K562 (cell line): ENCODE measurements around the gene GCHFR. TPM values are rescaled to one million over a fixed set of nuclear protein-coding genes. Genes with fewer than 3 reads are reported as not detected.

Experiments used
- ATAC-seq: fragments of 200-7000 bp; cut with Tn5 transposase; 3 replicates; pipeline ENCODE4 v1.9.1; 2020; ENCODE audit warnings: moderate library complexity
- BruUV-seq: library from RNA; stranded (reverse); fragments of 400-500 nt; replicated peaks from 2 replicates; lab custom pipeline; 2021; lab: Mats Ljungman, UMichigan
- CTCF ChIA-PET: fragments of 300-600 bp; formaldehyde crosslinking; extraction: SDS; loops from one replicate; lab custom pipeline; 2021; ENCODE audit warnings: low intra/inter-chr PET ratio; lab: Yijun Ruan, JAX
- POLR2A ChIA-PET: fragments of 300-600, 350-650 bp; sonication (Branson Sonifier 250); formaldehyde crosslinking; extraction: SDS; loops from one replicate; lab custom pipeline; 2021; ENCODE audit warnings: antibody characterized with exemption, inconsistent platforms; lab: Yijun Ruan, JAX
- DNase-seq, 4 experiments: peaks; one replicate each; pipeline versions ENCODE4 v3.0.0 to v3.0.0-alpha.2; 2011 to 2018; ENCODE audit warnings: low spot score in 3 of 4, mixed read lengths in 3 of 4; ENCODE audit errors: extremely low read depth in 1 of 4
- FAIRE-seq: peaks from 2 replicates; lab custom pipeline; 2011; peaks lifted over from hg19 to GRCh38; lab: Jason Lieb, UNC
- H2AFZ ChIP-seq: 2 replicates; pipeline ENCODE4 v1.6.0; 2011; ENCODE audit warnings: low read depth, low read length, control low read depth, inconsistent platforms
- H3K27ac ChIP-seq: fragments of 200-600 bp; 3 replicates; pipeline ENCODE4 v1.8.0; 2011; ENCODE audit warnings: low read depth, mild to moderate bottlenecking, control low read depth, inconsistent platforms, low read length, moderate library complexity, mixed read lengths; ENCODE audit errors: extremely low read depth
- H3K27me3 ChIP-seq, 2 experiments: fragments of 300-600 bp in 1 of 2; 2 replicates in 1 of 2; 3 replicates in 1 of 2; pipeline versions ENCODE4 v1.6.0 to v1.8.0; 2011; ENCODE audit warnings: inconsistent platforms in 2 of 2, low read length in 2 of 2, mild to moderate bottlenecking in 1 of 2, mixed read lengths in 1 of 2, moderate library complexity in 1 of 2; ENCODE audit not compliant: control insufficient read depth in 2 of 2, insufficient read depth in 2 of 2
- H3K36me3 ChIP-seq: fragments of 300-600 bp; 3 replicates; pipeline ENCODE4 v1.8.0; 2011; ENCODE audit warnings: mild to moderate bottlenecking, low read length, inconsistent platforms; ENCODE audit not compliant: control insufficient read depth, insufficient read depth
- H3K4me1 ChIP-seq, 2 experiments: fragments of 200-600 bp in 1 of 2; replicated peaks in 1 of 2; 2 replicates in 1 of 2; 3 replicates in 1 of 2; pipeline versions ENCODE4 v1.5.1 to v1.8.0; 2011; ENCODE audit warnings: inconsistent platforms in 2 of 2, low read length in 2 of 2, mild to moderate bottlenecking in 1 of 2, mixed read lengths in 1 of 2, moderate library complexity in 1 of 2; ENCODE audit not compliant: control insufficient read depth in 2 of 2, insufficient read depth in 2 of 2
- H3K4me2 ChIP-seq: 2 replicates; pipeline ENCODE4 v1.6.1; 2011; ENCODE audit warnings: low read length, control low read depth, inconsistent platforms, mixed read lengths; ENCODE audit not compliant: insufficient read depth
- H3K4me3 ChIP-seq: fragments of 200-600 bp; sonication (generic), shearing (Covaris generic); 2 replicates; pipeline ENCODE4 v1.5.1; 2016; ENCODE audit warnings: control low read depth, inconsistent platforms
- H3K79me2 ChIP-seq: fragments of 200-600 bp; 3 replicates; pipeline ENCODE4 v1.8.0; 2011; ENCODE audit warnings: low read length, inconsistent platforms; ENCODE audit not compliant: control insufficient read depth, insufficient read depth
- H3K9ac ChIP-seq, 2 experiments: 2 replicates each; pipeline versions ENCODE4 v1.6.0 to v1.6.1; 2011; ENCODE audit warnings: low read depth in 2 of 2, low read length in 2 of 2, control low read depth in 1 of 2, inconsistent platforms in 1 of 2, mild to moderate bottlenecking in 1 of 2, mixed read lengths in 1 of 2; ENCODE audit not compliant: insufficient read depth in 1 of 2
- H3K9me1 ChIP-seq: one replicate; pipeline ENCODE4 v1.6.0; 2011; ENCODE audit warnings: inconsistent platforms, mild to moderate bottlenecking, low read length, moderate library complexity; ENCODE audit not compliant: control insufficient read depth, insufficient read depth
- H3K9me3 ChIP-seq: replicated peaks from 2 replicates; pipeline ENCODE4 v1.5.1; 2011; ENCODE audit warnings: low read depth, low read length, inconsistent platforms; ENCODE audit not compliant: control insufficient read depth, insufficient read depth
- H4K20me1 ChIP-seq: replicated peaks from 2 replicates; pipeline ENCODE4 v1.6.1; 2011; ENCODE audit warnings: low read length, inconsistent platforms, mixed read lengths; ENCODE audit not compliant: control insufficient read depth, insufficient read depth
- CHD4 ChIP-seq: fragments of 200-600 bp; sonication (generic); IDR thresholded peaks from 3 replicates; pipeline ENCODE4 v1.6.1; 2012; ENCODE audit warnings: low read depth, mild to moderate bottlenecking, mixed read lengths, low read length, inconsistent platforms; ENCODE audit not compliant: insufficient read depth, insufficient replicate concordance, poor library complexity, severe bottlenecking
- NRF1 ChIP-seq, 2 experiments: fragments of 450-650 bp; IDR thresholded peaks in 1 of 2; conservative IDR thresholded peaks in 1 of 2; 2 replicates each; pipeline ENCODE4 v1.6.1; 2014; ENCODE audit warnings: mild to moderate bottlenecking in 2 of 2
- SP1 ChIP-seq: sonication (generic); formaldehyde crosslinking; IDR thresholded peaks from 2 replicates; pipeline ENCODE4 v1.8.1; 2022; ENCODE audit warnings: mild to moderate bottlenecking, missing genetic modification reagents
- TCF7L2 ChIP-seq: fragments of 150-350 bp; IDR thresholded peaks from 2 replicates; pipeline ENCODE4 v1.6.1; 2016; ENCODE audit warnings: low read depth, mild to moderate bottlenecking, low read length, moderate library complexity
- TOE1 ChIP-seq, 2 experiments: fragments of 450-650 bp in 1 of 2; sonication (generic) in 1 of 2; formaldehyde crosslinking in 1 of 2; IDR thresholded peaks; 2 replicates each; pipeline versions ENCODE4 v1.7.1 to v1.8.0; 2016 to 2022; ENCODE audit warnings: borderline replicate concordance in 2 of 2, mild to moderate bottlenecking in 2 of 2, antibody characterized with exemption in 1 of 2, inconsistent platforms in 1 of 2, low read depth in 1 of 2, missing genetic modification reagents in 1 of 2, moderate library complexity in 1 of 2
- ZBTB7A ChIP-seq: IDR thresholded peaks from 2 replicates; pipeline ENCODE4 v1.6.1; 2011; ENCODE audit warnings: low read depth, mild to moderate bottlenecking, low read length, moderate library complexity, borderline replicate concordance; ENCODE audit not compliant: control insufficient read depth
- WGBS: fragments of 100-300 bp; shearing (Covaris generic); methylation state at CpG from one replicate; pipeline ENCODE4 v1.1.6; 2016; ENCODE audit warnings: low coverage, mixed read lengths; ENCODE audit not compliant: insufficient coverage; ENCODE audit errors: missing lambda C conversion rate; 5-methylcytosine and 5-hydroxymethylcytosine counted together
- in situ Hi-C: fragments of 300-500 bp; cut with MboI; formaldehyde crosslinking; loops from 4 replicates; pipeline ENCODE4 v1.15.0; 2018; ENCODE audit warnings: inconsistent platforms, mixed read lengths
- intact Hi-C: fragments of 100-400 bp; cut with micrococcal nuclease; formaldehyde crosslinking; loops from 2 replicates; pipeline ENCODE4 v1.14.2; 2022
- polyA plus RNA-seq, 8 experiments: library from polyadenylated mRNA; depleted of rRNA in 4 of 8; stranded (reverse) in 5 of 8; unstranded in 3 of 8; fragments of >200 nt; fragmentation: Nextera tagmentation in 2 of 8; fragmentation: Illumina TruSeq in 1 of 8; extraction: Ambion mirVana in 2 of 8; extraction: Trizol in 1 of 8; gene quantifications; 2 replicates each; pipeline versions ENCODE4 v1.2.1 to v1.2.3, GENCODE V29; 2011 to 2014; ENCODE audit warnings: inconsistent platforms in 1 of 8, missing spikeins in 1 of 8
- total RNA-seq, 7 experiments: library from RNA; depleted of rRNA in 6 of 7; stranded (reverse); fragments of >200 nt in 6 of 7; fragmentation: Illumina TruSeq in 2 of 7; extraction: Trizol in 2 of 7; gene quantifications; 2 replicates each; pipeline versions ENCODE4 v1.2.1 to v1.2.3, GENCODE V29; 2011 to 2021; ENCODE audit warnings: low replicate concordance in 1 of 7

The GCHFR gene
- total and polyA plus RNA-seq, 9 of the 15 experiments (the other 6 are each of a cell fraction or from before 2014, with no cell fraction given) = 8.7 to 83.5 (median 20.8) TPM

- no peaks in the 10 kb centered on the region for H3K27me3 ChIP-seq
- peaks cover 65% of the 10 kb centered on the region for H3K79me2 ChIP-seq
- 0 out of 2 replicates have a peak, but pooled peaks cover 5% of the 10 kb centered on the region for H4K20me1 ChIP-seq
- CTCF ChIA-PET = no interaction called here
- in situ Hi-C loops = no loop called here
- H3K4me3 ChIP-seq = no peak overlapping the region
- no peak for ATAC-seq
- peaks cover 67% of the 10 kb centered on the region for H3K36me3 ChIP-seq
- TF ChIP-seq NRF1 (conservative IDR thresholded peaks at IDR 0.05 in 1 of 2, IDR thresholded peaks at IDR 0.05 in 1 of 2) (no peak), ZBTB7A (no peak), TOE1 (IDR thresholded peaks at IDR 0.05; ENCODE audit: borderline replicate concordance) (no peak), TOE1 (CRISPR knock-in tag; IDR thresholded peaks at IDR 0.05; ENCODE audit: borderline replicate concordance, low read depth) (no peak), CHD4 (no peak), SP1 (CRISPR knock-in tag) (no peak), TCF7L2 (no peak)
- TF ChIP-seq, all 486 proteins: peak for 0
- WGBS = 100% methylated on average over 4 of the region's 4 CpGs
- Histone ChIP-seq H3K4me1 (peaks cover 44 to 53% of the 10 kb centered on the region in 2 experiments), H3K9me3 (no peaks in the 10 kb centered on the region), H3K9ac (0 out of 4 replicates have a peak overlapping the region, but pooled peaks of 1 of the 2 experiments have one; percentile 14), H3K9me1 (no peaks in the 10 kb centered on the region), H3K27ac (no peak overlapping the region), H3K4me2 (no peak overlapping the region), H2AFZ (no peak overlapping the region)
- DNase-seq = no peak
- FAIRE-seq = no peak
- POLR2A ChIA-PET = interaction anchor here (1.6 to 3.1 kb wide), 3 partner anchors 14 to 55 kb away, joined by 3 to 18 read pairs (median 9); partner anchors contain the start of genes GCHFR and RAD51
- BruUV-seq = no TSS peak
- intact Hi-C loops = loop anchor here (10.0 kb wide), 1 partner anchor 186 kb away; the partner anchor contains the start of genes CCDC32 and RPUSD2
Measured at GRCh38 chr15:40750885-40751284, 13.0 kb upstream of the GCHFR start.
